ENCODE measurements around the gene HOXA5. TPM values are rescaled to one million over a fixed set of nuclear protein-coding genes. Genes with fewer than 3 reads are reported as not detected.
A peak's percentile ranks its signal among the peaks of the same experiment; 100 is the strongest.

Gene HOXA5
- total and polyA plus RNA-seq, 2 donors (not counting 1 experiment from before 2014, with no cell fraction given) = 18.3 to 35.6 TPM

DNA sequence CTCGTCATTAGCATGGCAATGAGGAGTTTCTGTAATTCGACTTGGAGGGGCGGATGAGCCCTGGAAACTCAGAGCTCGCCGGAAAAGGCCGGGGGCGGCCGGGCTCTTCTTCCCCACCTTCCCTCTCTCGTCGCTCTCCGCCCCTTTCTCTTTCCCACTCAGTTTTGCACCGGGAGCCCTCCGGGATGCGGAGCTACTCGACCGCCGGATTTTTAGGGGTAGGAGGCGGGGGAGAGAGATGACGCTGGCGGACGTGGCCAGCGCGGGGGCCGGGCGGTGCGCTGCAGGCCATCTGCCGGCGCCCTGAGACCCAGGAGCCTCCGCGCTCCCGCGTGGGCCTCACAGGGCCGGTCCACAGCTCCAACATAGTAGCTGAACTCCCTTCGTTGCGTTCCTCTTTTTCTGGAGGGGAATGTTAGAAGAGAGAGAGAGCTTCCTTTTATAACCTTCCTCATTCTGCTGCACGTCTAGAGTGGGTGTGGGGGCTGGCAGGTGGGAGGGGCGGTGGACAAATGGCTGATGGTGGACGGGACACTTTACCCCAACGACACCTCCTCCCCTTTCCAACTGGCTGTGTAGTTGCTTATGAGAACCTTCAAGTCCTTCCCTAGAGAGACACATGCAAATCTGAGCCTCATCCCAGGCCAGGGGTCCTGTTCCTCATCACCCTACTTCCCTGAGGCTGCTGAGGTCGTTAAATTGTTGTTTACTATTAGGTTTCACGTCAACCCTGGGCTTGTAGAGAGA, 46.5 kb downstream of the HOXA5 start:
- peak; percentile 59 to 61 for DNase-seq (ENCODE audit: low read depth in 2 of 2)
- peaks cover 4% of the 10 kb centered on the region for H3K4me1 ChIP-seq (ENCODE audit: control insufficient read depth, extremely low read depth, insufficient read depth, low read length)

DNA sequence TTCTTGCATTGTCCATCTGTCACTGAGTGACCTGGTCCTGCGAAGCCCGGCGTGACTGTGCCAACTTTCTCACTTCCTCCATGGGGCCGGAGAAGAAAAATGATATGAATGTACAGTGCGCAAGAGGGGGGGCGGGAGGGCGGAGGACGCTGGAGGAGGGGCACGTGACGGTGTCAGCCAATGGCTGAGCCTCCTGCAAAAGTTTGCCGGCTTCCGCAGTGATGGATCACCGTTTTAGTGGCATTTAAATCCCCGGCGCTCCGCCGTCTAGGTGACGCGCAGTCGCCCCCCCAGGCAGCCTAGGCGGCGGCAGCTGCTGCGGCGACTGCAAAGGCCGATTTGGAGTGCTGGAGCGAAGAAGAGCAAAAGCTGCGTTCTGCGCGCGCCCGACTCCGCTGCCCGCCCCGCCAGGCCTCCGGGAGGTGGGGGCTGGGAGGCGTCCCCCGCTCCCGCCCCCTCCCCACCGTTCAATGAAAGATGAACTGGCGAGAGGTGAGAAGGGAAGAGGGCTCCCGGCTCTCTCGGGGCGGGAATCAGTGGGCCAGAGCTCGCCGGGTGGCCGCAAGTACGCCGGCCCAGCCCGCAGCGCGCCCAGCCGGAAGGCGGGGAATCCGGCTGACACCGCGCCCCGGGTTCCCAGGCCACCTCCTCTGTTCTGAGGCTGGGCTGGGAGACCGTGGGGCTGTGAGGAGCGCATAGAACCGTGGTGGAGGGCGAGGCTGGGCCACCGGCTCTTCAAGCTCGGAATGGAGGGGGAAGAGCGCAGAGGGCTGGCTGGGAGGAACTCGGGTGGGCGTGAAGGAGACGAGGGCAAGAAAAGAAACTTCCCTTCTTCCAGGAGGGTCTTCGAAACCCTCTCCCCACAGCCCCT, 47.3 kb downstream of the HOXA5 start, which contains the start of gene HOXA1:
Gene HOXA1, minus strand, starts transcription at position 104 of the 871 bp plus-strand sequence. Its CDS starts 88 bp downstream, at position 16.
- Histone ChIP-seq H3K27ac (ENCODE audit: insufficient read depth, low read length) (peak within 1 kb of the TSS; percentile 95), H2AFZ (ENCODE audit: low read length) (peak within 1 kb of the TSS; percentile 27), H3K79me2 (ENCODE audit: control insufficient read depth, insufficient read depth, low read length) (peaks cover 49% of the 10 kb centered on the region), H3K4me1 (ENCODE audit: control insufficient read depth, extremely low read depth, insufficient read depth, low read length) (peaks cover 4% of the 10 kb centered on the region), H3K9me3 (ENCODE audit: control insufficient read depth, insufficient read depth, low read depth, low read length) (no peaks in the 10 kb centered on the region), H3K36me3 (ENCODE audit: control insufficient read depth, insufficient read depth, low read length) (no peaks in the 10 kb centered on the region), H3K4me2 (ENCODE audit: extremely low read depth, insufficient read depth, low read length) (peak within 1 kb of the TSS; percentile 97), H3K9ac (ENCODE audit: insufficient read depth, low read length) (peak within 1 kb of the TSS; percentile 93), H3K27me3 (ENCODE audit: control insufficient read depth, insufficient read depth, low read length) (no peaks in the 10 kb centered on the region), H3K4me3 (replicated peaks in 1 of 4; ENCODE audit: control extremely low read depth in 1 of 4, insufficient read depth in 1 of 4, low read depth in 3 of 4, low read length in 4 of 4) (peak within 1 kb of the TSS; percentile 70 to 93 (median 84)), H4K20me1 (ENCODE audit: control insufficient read depth, extremely low read depth, insufficient read depth, low read length) (no peaks in the 10 kb centered on the region)
- DNase-seq (ENCODE audit: low read depth in 2 of 2) = peak; percentile 93 to 95
- TF ChIP-seq EZH2 (IDR thresholded peaks at IDR 0.05; ENCODE audit: low read length, missing control alignments) = no peak
- TF ChIP-seq, protein P1, sequence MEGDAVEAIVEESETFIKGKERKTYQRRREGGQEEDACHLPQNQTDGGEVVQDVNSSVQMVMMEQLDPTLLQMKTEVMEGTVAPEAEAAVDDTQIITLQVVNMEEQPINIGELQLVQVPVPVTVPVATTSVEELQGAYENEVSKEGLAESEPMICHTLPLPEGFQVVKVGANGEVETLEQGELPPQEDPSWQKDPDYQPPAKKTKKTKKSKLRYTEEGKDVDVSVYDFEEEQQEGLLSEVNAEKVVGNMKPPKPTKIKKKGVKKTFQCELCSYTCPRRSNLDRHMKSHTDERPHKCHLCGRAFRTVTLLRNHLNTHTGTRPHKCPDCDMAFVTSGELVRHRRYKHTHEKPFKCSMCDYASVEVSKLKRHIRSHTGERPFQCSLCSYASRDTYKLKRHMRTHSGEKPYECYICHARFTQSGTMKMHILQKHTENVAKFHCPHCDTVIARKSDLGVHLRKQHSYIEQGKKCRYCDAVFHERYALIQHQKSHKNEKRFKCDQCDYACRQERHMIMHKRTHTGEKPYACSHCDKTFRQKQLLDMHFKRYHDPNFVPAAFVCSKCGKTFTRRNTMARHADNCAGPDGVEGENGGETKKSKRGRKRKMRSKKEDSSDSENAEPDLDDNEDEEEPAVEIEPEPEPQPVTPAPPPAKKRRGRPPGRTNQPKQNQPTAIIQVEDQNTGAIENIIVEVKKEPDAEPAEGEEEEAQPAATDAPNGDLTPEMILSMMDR (conservative IDR thresholded peaks at IDR 0.05 in 1 of 2, IDR thresholded peaks at IDR 0.05 in 1 of 2; ENCODE audit: low read depth in 1 of 2, low read length in 2 of 2) = no peak

More for the DNA sequence above, 46.5 kb downstream of the HOXA5 start:
- peak overlapping the region; percentile 95 for H3K27ac ChIP-seq (ENCODE audit: insufficient read depth, low read length)
- no peaks in the 10 kb centered on the region for H3K36me3 ChIP-seq (ENCODE audit: control insufficient read depth, insufficient read depth, low read length)
- peak overlapping the region; percentile 97 for H3K4me2 ChIP-seq (ENCODE audit: extremely low read depth, insufficient read depth, low read length)
- peak overlapping the region; percentile 70 to 93 (median 84) for H3K4me3 ChIP-seq (replicated peaks in 1 of 4; ENCODE audit: control extremely low read depth in 1 of 4, insufficient read depth in 1 of 4, low read depth in 3 of 4, low read length in 4 of 4)
- peaks cover 54% of the 10 kb centered on the region for H3K79me2 ChIP-seq (ENCODE audit: control insufficient read depth, insufficient read depth, low read length)
- TF ChIP-seq EZH2 (IDR thresholded peaks at IDR 0.05; ENCODE audit: low read length, missing control alignments) = no peak
- TF ChIP-seq, protein P1 (conservative IDR thresholded peaks at IDR 0.05 in 1 of 2, IDR thresholded peaks at IDR 0.05 in 1 of 2; ENCODE audit: low read depth in 1 of 2, low read length in 2 of 2) = no peak
- H3K9me3 ChIP-seq (ENCODE audit: control insufficient read depth, insufficient read depth, low read depth, low read length) = no peaks in the 10 kb centered on the region
- H3K9ac ChIP-seq (ENCODE audit: insufficient read depth, low read length) = peak overlapping the region; percentile 93
- H2AFZ ChIP-seq (ENCODE audit: low read length) = no peak overlapping the region
- H3K27me3 ChIP-seq (ENCODE audit: control insufficient read depth, insufficient read depth, low read length) = no peaks in the 10 kb centered on the region
- H4K20me1 ChIP-seq (ENCODE audit: control insufficient read depth, extremely low read depth, insufficient read depth, low read length) = no peaks in the 10 kb centered on the region

Data from fibroblast of lung (primary cell).